GM12878 (cell line): Measurements from ENCODE around the gene TMEM132C.

ENCODE experiments used
- CTCF ChIP-seq, 3 experiments: IDR thresholded peaks in 2 of 3; conservative IDR thresholded peaks in 1 of 3; 2 replicates each; pipeline ENCODE4 v1.5.1; 2011; ENCODE audit warnings: low read depth in 3 of 3, low read length in 3 of 3, mild to moderate bottlenecking in 3 of 3, control low read depth in 2 of 3, moderate library complexity in 2 of 3, inconsistent platforms in 1 of 3, mixed read lengths in 1 of 3; ENCODE audit not compliant: control insufficient read depth in 2 of 3, insufficient read depth in 1 of 3; ENCODE audit errors: extremely low read depth in 1 of 3
- E2F4 ChIP-seq: IDR thresholded peaks from 2 replicates; pipeline ENCODE4 v1.6.1; 2012; ENCODE audit warnings: low read depth, low read length, improper control_type of control experiment
- HDGF ChIP-seq: fragments of 450-650 bp; IDR thresholded peaks from 2 replicates; pipeline ENCODE4 v1.6.1; 2016; ENCODE audit warnings: antibody characterized with exemption
- JUND ChIP-seq: IDR thresholded peaks from 2 replicates; pipeline ENCODE4 v1.6.1; 2012; ENCODE audit warnings: low read depth, mild to moderate bottlenecking, low read length, improper control_type of control experiment, moderate library complexity
- RAD21 ChIP-seq: IDR thresholded peaks from 2 replicates; pipeline ENCODE4 v1.6.1; 2011; ENCODE audit warnings: mild to moderate bottlenecking, low read depth, low read length, moderate library complexity; ENCODE audit not compliant: insufficient read depth

GRCh38 chr12:128228581-128228980, 38.4 kb upstream of the TMEM132C start:
- TF ChIP-seq JUND (no peak), HDGF (no peak), E2F4 (no peak), CTCF (IDR thresholded peaks at IDR 0.05 in 2 of 3, conservative IDR thresholded peaks at IDR 0.05 in 1 of 3; ENCODE audit: control insufficient read depth in 2 of 3, extremely low read depth in 1 of 3, insufficient read depth in 1 of 3, low read depth in 3 of 3, low read length in 3 of 3) (no peak), RAD21 (no peak)
